HG03354 (cell line): ENCODE results near the gene HMGXB4.

Source experiments
- ATAC-seq: cut with Tn5 transposase; IDR thresholded peaks from one replicate; pipeline ENCODE4 v1.9.1; 2021; ENCODE audit warnings: mild to moderate bottlenecking; ENCODE audit not compliant: unreplicated experiment, poor library complexity, severe bottlenecking

The HMGXB4 gene

DNA sequence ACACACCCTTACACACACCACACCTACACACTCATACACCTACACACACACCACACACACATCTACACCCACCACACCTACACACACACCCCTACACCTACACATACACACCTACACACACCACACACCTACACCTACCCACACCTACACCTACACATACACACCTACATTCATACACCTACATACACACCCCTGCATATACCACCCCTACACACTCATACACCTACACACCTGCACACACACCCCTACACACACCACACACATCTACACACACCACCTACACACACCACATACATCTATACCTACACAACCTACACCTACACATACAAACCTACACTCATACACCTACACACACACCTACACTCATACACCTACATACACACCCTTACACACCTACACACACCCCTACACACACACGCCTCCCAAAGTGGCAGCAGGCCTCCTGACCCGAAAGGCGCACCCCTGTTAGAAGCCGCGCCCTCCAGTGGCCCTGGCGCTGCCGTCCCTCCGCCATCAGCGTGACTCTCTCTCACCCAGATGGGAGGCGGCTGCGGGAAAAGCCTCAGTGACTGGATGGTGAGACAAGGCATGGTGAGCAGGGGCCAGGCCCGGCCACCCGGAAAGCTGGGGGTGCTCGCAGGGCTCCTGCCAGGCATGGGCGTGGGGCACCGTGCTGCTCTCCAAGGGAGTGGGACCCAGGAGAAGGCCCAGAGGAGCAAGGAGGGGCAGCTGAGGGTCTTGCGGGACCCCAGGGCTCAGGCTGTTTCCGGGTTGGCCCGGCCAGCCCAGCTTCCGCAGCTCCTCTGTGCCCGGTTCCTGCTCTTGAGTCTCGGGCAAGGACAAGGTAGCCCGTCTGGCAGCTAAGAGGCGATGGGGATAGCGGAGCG is 86.6 kb downstream of the HMGXB4 start:
- ATAC-seq = no peak

DNA sequence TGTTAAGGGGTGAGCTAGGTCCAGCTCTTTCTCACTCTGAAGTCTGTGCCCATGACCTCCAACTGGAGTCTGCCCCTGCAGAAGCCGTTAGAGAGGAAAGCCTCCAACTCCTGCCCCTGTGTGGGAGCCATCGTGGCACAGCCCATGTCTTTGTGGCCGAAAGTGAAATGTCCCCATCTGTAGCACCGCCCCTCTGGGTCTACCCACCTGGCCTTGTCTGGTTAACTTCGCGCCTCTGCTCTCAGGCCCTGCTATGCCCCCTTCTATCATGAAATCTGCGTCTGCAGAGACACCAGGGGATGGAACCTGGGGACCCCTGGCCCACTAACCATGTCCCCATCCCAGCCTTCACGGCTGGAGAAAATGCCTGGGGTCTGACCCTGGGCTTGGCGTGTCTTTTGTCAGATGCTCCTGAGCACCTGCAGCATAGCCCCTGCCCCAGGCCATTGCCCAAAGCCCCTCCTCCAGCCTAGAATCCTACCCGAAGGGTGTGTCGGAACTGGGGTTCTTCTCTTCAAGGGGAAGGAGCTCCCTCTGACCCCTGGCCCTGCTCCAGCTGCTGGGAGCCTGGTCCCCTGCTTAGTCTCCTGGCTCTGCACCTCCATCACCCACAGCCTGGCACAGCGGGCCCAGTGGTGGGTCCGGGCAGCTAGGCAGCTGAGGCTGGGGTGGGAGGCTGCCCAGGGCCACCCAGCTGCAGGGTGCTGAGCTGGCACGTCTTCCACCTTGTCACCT is 87.8 kb downstream of the HMGXB4 start:
- no peak for ATAC-seq
